ENCODE results near the gene NCAPD3.

- TF ChIP-seq EZH2 (IDR thresholded peaks at IDR 0.05; ENCODE audit: insufficient read depth, poor library complexity, severe bottlenecking) (no peak), EZH2phosphoT487 (IDR thresholded peaks at IDR 0.05; ENCODE audit: insufficient read depth, low read depth) (no peak)
Observed at GRCh38 chr11:134257101-134257500, 33.3 kb upstream of the NCAPD3 start.

Data from GM23248 (cell line).